GM21515 (cell line): ENCODE results near the gene MXRA7.
"Not testable (repeated sequence)": the region's sequence is repeated elsewhere in the genome, so short reads cannot be mapped to it uniquely, and the experiment has no call there.

Experiments
- ATAC-seq: cut with Tn5 transposase; IDR thresholded peaks from one replicate; pipeline ENCODE4 v1.9.1; 2021; ENCODE audit not compliant: unreplicated experiment

Gene MXRA7

DNA sequence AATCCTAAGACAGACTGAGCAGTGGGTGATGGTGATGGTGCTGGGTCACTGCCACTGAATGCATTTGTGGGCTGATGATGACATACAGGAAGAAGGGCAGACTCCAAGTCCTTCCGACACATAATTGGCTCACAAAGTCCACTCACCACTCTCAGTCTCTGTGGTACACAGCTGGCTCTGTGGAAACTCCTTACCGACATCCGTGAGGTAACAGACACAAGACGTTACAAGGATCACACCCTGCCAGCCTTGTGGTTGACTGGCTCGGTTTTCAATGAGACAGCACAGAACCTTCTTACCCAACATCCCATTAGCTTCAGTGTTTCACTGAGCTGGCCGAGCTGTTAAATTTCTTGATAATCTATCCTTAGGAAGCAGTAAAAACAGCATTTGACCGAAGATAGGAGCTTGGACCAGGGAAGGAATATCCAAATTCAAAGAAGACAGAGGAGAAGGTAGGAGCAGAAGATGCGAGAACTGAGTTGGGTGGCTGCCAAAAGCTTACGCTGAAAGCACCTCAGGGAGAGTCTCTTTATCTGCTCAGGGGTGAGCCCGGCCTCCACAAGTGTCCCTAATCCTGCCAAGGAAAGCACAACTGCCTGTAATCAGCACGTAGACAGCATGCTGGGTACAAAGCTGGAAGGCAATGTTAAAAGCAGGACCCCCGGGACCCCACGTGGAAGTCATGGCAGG is 5.5 kb upstream of the MXRA7 start:
- ATAC-seq, result no peak

DNA sequence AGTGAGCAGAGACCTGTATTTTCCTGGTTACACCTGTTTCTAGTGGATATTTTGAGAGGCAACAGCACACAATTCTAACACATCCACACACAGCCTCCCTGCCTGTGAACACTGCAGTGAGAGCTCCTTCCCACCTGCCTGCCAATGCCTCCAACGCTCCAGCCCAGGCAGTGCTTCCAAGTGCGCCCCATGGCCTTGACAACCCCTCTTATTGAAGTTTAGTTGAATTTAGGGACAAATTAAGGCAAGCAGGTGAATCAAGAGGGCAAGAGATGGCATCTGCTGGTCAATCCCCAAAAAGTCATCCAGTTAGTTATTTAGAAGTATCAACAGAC is 4.7 kb upstream of the MXRA7 start:
- ATAC-seq, result no peak

DNA sequence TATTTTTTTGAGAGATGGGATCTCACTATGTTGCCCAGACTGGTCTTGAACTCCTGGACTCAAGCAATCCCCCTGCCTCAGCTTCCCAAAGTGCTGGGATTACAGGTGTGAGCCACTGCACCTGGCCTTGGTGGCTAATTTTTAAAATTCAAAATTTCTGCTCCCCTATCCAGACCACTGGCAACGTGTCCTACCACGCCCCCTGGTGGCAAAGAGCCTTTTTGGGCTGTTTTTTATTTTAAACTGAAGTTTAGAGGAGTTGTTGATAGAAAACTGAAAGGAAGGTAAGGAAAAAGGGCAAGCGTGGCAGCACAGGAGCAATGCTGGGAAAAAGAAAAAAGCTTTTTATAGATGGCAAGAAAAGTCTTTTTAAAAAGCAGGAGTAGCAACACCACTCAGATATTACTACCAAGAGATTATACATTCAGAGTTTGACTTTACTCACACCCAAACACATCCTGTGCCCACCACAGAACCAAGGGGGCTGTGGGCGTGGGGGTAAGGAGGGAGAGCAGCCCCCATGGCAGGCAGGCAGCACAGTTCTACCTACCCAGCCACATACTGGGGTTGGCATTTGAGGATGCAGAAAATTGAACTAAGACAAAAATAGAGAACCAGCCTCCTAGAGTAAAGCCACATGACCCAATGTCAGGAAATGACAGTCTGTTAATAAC is 4.2 kb upstream of the MXRA7 start:
- ATAC-seq, result no peak

GRCh38 chr17:76714336-76714735 is 3.6 kb upstream of the MXRA7 start:
- no peak for ATAC-seq

DNA sequence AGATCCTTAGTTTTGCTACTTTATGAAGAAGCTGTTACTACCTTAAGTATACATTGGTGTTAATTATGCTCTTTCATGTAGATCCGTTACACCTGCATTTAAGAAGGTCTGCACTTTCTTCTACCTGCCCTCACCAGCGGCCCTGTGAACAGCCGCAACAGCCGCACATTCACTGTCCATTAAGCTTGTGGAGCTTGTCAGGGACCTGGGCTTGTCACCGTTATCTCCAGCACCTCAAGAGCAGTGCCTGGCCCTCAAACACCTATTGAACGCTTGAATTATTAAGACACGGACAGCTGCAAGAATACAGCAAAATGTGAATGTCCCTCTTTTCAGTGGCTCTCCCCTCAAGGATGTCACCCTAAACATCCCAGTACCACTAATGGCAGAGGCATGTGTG is 3.0 kb upstream of the MXRA7 start:
- ATAC-seq, result no peak

GRCh38 chr17:76712321-76712720 is 1.6 kb upstream of the MXRA7 start:
- not testable (repeated sequence) for ATAC-seq

DNA sequence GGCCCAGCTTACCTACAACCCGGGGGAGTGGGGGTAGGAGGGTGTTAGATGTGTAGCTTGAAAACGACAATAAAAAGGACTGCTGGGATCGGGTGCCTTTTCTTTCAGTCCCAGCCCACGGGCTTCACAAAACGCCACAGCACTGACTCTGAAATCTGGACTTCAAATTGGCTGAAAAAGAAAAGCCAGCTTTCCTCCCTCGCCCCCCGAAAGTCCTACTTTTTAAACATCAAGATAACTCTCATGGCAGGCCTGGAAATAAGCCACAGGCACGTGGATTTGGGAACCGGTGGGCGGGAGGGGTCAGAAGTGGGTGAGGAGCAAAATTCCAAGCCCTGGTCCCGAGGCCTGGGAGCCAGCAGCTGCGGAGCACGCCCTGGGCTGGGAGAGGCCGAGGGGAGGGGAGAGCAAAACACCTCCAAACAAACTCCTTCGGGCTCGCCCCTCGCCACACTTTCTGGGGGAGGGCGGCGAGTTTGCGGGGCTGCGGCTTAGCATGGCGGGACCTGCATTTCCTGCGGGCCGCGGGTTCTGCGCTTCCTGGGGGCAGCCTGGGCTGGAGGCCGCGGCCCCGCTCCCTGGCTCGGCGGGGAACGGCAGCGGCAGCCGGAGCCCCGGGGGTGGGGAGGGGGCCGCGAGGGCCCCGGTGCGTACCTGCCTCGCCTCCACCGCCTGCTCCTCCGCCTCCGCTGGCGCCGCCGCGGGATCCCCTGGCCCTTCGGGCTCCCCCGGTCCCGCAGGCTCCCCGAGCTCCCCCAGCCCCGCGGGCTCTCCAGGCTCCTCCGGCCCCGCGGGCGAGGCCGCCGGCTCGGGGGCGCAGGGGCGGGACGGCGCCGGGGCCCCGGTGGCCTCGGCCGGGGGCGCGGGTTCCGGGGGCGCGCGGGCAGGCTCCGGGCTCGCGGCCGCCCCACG is 558 bp downstream of the MXRA7 start:
- ATAC-seq, result not testable (repeated sequence)

- ATAC-seq, result no peak
These were observed 1.5 kb downstream of the MXRA7 start for GRCh38 chr17:76709077-76709950.

DNA sequence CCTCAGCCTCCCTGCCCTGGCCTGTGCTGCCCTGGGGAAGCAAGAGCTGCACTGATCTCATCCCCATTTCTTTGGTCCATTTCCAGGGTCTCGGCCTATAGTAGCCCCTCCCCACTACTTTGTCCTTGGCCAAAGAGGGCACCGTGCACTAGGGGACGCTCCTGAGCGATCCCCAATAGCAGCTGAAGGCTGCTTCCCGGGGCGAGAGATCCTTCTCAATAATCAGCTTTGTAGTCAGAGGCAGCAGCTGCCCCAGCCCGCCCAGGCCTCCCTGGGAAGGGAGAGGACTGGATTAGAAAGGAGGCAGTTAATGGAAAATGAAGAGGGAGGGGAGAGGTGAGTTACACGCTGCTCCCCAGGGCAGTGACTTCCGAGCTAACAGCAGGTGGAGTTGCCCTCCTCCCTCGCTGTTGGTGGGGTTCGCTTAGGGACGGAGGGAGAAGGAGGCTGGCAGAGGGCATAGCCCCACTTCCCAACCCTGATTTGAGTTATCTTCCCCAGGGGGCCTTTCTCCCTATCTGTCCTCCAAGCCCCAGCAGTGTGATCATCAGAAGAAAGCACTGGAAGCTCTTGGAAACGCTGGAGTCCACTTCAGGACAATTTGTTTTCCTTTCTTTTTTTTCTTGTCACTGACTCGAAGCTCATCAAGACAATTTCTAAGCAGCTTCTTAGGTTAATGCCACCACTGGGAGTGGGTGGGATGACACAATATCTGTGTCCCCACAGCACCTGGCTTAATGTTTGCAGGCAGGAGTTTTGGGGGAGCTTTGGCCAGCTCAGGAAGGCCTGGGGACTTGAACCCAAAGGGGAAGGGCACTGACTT is 2.6 kb downstream of the MXRA7 start:
- no peak for ATAC-seq

DNA sequence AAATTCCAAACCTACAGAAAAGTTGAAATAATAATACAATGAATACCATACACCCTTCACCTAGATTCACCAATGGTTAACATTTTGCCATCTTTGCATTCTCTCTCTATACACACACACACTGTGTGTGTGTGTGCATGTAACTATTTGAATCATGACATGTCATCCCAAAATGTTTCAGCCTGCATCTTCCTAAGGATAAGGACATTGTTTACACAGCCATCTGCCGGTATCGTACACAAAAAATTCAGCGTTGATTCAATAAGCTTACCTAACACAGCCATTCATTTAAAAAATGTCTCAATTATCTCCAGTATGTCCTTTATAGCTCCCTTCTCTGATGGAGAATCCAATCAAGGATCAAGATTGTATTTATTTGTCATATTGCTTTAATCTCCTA is 3.9 kb downstream of the MXRA7 start:
- no peak for ATAC-seq

DNA sequence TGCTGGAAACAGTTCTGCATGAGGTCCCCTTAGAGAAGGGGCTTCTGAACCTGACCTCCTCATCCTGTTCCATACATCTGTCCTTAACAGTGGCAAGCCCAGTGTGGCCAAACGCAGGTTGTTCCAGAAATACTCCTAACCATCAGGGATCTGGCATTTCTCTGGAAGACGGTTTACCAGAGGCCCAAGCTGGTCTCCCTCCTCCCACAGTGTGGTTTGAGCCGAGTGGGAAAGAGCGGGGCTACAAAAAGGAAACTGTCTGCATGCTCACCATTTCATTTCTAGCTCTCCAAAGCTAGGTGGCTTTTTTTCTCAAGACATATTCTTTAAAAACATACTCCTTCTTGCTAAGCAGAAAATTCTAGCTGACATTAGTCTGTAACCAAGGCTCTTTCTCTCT is 6.0 kb downstream of the MXRA7 start:
- ATAC-seq, result no peak

- no peak for ATAC-seq
These were observed 7.7 kb downstream of the MXRA7 start for GRCh38 chr17:76702941-76703637.

DNA sequence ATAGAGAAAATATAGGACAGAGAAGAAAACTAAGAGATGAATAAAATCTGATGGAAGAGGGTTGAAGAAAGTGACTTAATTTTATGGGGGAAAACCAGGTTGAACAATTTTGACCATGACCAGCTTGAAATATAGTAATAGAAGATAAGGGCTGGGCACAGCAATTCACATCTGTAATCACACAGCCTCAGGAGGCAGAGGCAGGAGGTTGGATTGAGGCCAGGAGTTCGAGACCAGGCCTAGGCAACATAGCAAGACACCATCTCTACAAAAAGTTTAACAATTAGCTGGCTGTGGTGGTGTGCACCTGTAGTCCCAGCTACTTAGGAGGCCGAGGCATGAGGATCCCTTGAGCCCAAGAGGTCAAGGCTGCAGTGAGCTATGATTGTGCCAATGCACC is 8.7 kb downstream of the MXRA7 start:
- no peak for ATAC-seq

DNA sequence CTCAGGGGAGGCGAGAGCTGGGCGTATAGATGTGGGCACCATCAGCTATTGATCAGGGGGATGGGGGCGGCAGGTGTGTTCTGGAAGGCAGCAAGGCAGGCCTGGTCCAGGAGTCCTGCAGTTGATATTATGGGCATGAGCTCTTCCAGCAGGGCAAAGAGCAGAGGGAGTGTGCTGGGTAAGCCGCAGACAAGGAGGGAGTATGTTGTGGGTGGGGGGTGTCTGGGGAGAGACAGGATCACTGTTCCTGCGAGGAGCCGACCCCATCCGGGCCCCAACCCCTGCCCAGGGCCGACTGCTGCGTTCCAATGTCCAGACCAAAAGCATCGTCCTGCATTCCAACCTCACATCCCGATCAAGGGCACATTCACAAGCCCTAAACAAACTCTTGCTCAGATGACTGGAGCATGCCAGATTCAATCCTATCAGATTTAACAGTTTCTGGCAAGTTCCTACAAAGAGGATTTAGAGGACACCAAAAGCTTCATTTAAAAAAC is 9.2 kb downstream of the MXRA7 start:
- no peak for ATAC-seq

DNA sequence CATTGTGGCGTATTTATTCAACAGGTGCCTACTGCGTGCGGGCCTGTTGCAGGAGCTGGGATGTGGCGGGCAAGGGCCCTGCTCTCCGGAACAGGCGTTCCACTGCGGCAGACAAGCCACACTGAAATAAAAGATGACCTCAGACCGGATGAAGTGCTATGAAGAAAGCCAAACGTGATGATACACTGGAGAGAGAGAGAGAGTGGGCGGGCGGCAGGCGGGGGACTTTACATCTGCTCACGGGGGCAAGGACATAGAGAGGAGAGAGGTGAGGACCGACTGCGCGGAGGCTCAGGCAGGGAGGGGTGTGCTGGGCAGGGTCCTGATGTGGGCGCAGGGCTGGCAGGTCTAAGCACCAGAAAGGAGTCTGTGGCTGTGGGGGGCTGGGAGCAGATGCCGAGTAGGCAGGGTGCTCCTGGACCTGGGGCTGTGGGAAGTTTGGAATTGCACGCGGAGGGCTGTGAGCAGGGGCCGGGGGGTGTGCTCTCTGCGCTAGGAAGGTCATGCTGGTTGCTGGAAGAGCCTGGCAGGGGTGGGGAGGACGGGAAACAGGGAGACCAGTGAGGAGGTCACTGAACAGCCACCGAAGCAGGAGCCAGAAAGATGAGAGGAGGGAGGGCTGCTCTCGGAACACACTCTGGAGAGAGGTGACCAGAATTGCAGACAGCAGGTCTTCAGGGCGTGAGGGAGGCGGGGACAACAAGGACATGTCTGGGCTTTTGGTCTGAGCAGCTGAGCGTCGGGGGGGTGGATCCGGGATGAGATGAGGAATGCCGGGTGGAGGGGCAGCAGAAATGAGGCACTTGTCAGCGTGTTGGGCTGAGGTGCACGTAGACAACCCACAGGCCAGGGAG is 9.9 kb downstream of the MXRA7 start:
- ATAC-seq, result no peak

DNA sequence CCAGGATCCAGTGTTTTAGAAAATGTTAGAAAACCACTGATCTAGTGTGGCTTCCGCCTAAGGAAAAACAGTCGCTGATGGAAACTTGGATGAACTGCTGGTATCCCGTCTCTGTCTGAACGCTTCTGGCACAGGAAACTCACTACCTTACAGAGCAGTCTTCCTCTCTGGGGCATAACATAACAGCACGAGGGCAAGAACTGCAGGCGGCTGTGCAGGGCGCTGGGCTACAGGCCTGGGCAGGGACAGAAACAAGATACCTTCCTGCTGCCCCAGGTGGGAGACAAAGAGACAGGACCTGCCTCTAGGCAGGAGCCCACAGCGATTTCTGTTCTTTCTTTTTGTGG is 10.5 kb downstream of the MXRA7 start:
- ATAC-seq, result no peak

DNA sequence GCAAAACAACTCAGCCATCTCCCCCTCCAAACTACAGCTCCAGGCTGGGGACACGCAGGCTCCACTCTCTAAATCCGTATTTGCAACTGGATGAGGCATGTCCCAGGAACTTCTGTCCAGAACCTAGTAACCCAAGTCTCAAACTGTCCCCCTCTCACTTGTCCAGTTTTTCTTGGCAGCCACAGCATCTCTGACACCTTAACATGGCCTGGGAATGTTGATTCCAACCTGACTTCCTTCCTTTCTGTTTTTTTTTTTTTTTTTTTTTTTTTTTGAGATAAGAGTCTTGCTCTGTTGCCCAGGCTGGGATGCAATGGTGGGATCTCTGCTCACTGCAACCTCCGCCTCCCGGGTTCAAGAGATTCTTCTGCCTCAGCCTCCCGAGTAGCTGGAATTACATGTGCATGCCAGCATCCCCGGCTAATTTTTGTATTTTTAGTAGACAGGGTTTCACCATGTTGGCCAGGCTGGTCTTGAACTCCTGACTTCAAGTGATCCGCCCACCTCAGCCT is 12.2 kb downstream of the MXRA7 start:
- not testable (repeated sequence) for ATAC-seq

GRCh38 chr17:76697702-76698465 is 12.9 kb downstream of the MXRA7 start:
- ATAC-seq, result no peak
